Measurements from ENCODE around the gene MYO9B. TPM values are rescaled to one million over a fixed set of nuclear protein-coding genes. Genes with fewer than 3 reads are reported as not detected.
"Not testable (repeated sequence)": the region's sequence is repeated elsewhere in the genome, so short reads cannot be mapped to it uniquely, and the experiment has no call there.

Gene MYO9B
- total RNA-seq, 1 donor from 2014 or later = 137 TPM

DNA sequence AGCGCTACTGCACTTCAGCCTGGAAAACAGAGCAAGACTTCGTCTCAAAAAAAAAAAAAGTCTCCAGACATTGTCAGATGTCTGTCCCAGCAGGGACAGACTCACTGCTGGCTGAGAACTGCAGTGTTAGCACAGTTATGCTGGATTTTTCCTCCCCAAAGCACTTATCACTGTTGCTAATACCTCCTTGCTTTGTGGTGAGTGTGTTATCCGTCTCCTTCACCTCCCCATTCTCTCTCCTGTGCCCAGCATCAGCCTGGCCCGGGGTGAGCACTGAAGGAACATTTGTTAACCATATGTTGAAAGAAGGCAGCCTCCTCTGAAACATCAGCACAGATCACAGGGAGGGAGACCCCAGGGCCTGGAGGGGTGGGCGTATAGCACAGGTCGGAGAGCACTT lies 11.3 kb downstream of the MYO9B start:
- intact Hi-C loops (cut with DNase I) = no loop called here
- no peaks in the 10 kb centered on the region for H3K9me3 ChIP-seq
- peaks cover 26% of the 10 kb centered on the region for H3K4me1 ChIP-seq
- TF ChIP-seq, protein P1, sequence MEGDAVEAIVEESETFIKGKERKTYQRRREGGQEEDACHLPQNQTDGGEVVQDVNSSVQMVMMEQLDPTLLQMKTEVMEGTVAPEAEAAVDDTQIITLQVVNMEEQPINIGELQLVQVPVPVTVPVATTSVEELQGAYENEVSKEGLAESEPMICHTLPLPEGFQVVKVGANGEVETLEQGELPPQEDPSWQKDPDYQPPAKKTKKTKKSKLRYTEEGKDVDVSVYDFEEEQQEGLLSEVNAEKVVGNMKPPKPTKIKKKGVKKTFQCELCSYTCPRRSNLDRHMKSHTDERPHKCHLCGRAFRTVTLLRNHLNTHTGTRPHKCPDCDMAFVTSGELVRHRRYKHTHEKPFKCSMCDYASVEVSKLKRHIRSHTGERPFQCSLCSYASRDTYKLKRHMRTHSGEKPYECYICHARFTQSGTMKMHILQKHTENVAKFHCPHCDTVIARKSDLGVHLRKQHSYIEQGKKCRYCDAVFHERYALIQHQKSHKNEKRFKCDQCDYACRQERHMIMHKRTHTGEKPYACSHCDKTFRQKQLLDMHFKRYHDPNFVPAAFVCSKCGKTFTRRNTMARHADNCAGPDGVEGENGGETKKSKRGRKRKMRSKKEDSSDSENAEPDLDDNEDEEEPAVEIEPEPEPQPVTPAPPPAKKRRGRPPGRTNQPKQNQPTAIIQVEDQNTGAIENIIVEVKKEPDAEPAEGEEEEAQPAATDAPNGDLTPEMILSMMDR (IDR thresholded peaks at IDR 0.05) = no peak
- no peak overlapping the region for H3K4me3 ChIP-seq
- no peaks in the 10 kb centered on the region for H3K27me3 ChIP-seq
- DNase-seq (no peak), ATAC-seq (no peak)
- H3K36me3 ChIP-seq = no peaks in the 10 kb centered on the region
- no peak overlapping the region for H3K27ac ChIP-seq

DNA sequence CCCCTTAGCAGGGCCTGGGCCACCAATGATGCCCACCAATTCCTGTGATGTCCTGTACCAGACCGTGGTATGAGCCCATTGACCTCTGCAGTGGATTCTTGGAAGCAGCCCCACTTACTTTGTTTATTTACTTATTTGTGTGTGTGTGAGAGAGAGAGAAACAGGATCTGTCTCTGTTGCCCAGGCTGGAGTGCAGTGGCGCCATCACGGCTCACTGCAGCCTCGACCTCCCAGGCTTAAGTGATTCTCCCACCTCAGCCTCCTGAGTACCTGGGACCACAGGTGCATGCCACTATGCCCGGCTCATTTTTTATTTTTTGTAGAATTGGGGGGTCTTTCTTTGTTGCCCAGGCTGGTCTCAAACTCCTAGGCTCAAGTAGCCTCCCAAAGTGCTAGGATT lies 13.0 kb downstream of the MYO9B start:
- peaks cover 16% of the 10 kb centered on the region for H3K4me1 ChIP-seq

DNA sequence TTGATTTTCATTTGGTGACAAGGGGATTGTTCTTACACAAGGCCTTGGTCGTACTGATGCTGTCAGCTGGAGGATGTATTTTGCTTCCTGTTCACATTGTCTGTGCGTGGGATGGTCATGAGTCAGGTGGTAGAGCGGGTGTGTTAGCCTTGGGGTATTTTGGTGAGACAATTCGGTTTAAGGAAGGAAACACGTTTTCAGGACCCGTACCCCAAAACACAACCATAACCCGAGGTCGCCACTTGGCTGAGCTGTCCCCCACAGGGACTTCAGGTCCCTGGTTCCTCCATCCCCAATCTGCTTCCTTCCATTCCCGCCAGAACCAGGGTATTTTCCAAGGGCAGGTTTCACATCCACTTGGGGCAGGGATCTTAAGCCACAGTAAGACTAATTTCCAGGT lies 15.0 kb downstream of the MYO9B start:
- Histone ChIP-seq H3K4me1 (peaks cover 27% of the 10 kb centered on the region), H3K27me3 (no peaks in the 10 kb centered on the region), H3K4me3 (no peak overlapping the region), H3K27ac (peak overlapping the region; percentile 53), H3K36me3 (no peaks in the 10 kb centered on the region), H3K9me3 (no peaks in the 10 kb centered on the region)
- peak; percentile 64 for ATAC-seq
- intact Hi-C loops (cut with DNase I) = no loop called here
- TF ChIP-seq, protein P1 (IDR thresholded peaks at IDR 0.05) = no peak
- no peak for DNase-seq

More for the DNA sequence above, 13.0 kb downstream of the MYO9B start:
- Histone ChIP-seq H3K4me3 (no peak overlapping the region), H3K27me3 (no peaks in the 10 kb centered on the region), H3K9me3 (no peaks in the 10 kb centered on the region), H3K36me3 (no peaks in the 10 kb centered on the region), H3K27ac (no peak overlapping the region)
- TF ChIP-seq, protein P1 (IDR thresholded peaks at IDR 0.05) = no peak
- no peak for DNase-seq
- intact Hi-C loops (cut with DNase I) = no loop called here
- ATAC-seq = no peak

DNA sequence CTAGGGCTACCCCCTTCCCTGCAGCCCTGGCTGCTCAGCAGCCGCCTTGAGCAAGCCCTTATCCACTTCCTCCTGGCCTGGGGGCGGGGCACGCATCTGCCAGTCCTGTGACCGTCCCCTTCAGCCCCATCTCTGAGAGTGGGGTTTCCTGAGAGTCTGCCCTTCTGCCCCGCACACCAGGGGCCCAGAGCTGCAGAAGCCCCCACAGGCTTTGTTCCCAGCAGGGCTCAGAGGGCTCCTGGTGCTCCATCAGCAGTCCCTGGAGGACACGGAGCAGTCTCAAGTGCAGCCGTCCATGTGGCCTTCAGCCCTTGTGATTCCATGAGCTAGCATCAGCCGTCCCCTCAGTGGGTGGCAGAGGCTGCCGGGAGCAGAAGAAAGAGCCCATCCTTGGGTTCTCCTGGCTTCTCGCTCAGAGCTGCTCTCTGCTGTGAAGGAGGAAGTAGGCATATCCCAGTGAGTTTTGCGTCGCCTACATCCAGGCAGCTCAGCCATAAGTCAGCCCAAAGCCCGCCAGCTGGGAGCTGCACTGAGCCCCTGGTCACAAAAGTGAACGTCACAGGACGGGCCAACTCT lies 16.3 kb downstream of the MYO9B start:
- Histone ChIP-seq H3K4me3 (no peak overlapping the region), H3K27me3 (no peaks in the 10 kb centered on the region), H3K36me3 (no peaks in the 10 kb centered on the region), H3K9me3 (no peaks in the 10 kb centered on the region), H3K27ac (peak overlapping the region; percentile 13), H3K4me1 (peaks cover 34% of the 10 kb centered on the region)
- TF ChIP-seq, protein P1 (IDR thresholded peaks at IDR 0.05) = no peak
- ATAC-seq (peak; percentile 91), DNase-seq (peak; percentile 87)
- intact Hi-C loops (cut with DNase I) = no loop called here

DNA sequence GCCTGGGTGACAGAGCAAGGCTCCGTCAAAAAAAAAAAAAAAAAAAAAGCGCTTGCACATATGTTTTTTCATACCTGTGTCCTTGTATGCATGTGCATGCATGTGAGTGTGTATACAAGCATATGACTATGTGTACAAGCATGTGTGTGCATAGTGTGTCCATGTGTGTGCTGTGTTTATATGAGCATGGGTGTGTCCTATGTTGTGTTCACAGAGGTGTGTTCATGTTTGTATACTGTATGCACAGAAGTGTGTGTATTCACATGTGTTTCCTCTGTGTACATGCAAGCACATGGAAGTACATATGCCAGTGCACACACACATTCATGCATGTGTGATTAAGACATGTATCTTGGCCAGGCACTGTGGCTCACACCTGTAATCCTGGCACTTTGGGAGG lies 17.1 kb downstream of the MYO9B start:
- TF ChIP-seq, protein P1 (IDR thresholded peaks at IDR 0.05) = no peak
- no peaks in the 10 kb centered on the region for H3K9me3 ChIP-seq
- no peak overlapping the region for H3K4me3 ChIP-seq
- ATAC-seq (no peak), DNase-seq (no peak)
- no peaks in the 10 kb centered on the region for H3K36me3 ChIP-seq
- H3K4me1 ChIP-seq = peaks cover 42% of the 10 kb centered on the region
- no peak overlapping the region for H3K27ac ChIP-seq
- intact Hi-C loops (cut with DNase I) = no loop called here
- H3K27me3 ChIP-seq = no peaks in the 10 kb centered on the region

DNA sequence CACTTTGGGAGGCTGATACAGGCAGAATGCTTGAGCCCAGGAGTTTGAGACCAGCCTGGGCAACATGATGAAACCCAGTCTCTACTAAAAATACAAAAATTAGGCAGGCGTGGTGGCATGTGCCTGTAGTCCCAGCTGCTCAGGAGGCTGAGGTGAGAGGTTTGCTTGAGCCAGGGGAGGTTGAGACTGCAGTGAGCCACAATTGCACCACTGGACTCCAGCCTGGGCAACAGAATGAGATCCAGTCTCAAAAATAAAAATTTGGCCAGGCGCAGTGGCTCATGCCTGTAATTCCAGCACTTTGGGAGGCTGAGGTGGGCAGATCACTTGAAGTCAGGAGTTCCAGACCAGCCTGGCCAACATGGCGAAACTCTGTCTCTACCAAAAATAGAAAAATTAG lies 19.1 kb downstream of the MYO9B start:
- H3K27me3 ChIP-seq; H3K9me3 ChIP-seq; H3K4me3 ChIP-seq; ATAC-seq; H3K36me3 ChIP-seq; intact Hi-C loops (cut with DNase I); DNase-seq: not testable (repeated sequence)
- peak overlapping the region; percentile 67 for H3K27ac ChIP-seq
- peaks cover 44% of the 10 kb centered on the region for H3K4me1 ChIP-seq
